HG03565 (cell line): Measurements from ENCODE around the gene AXIN1.
A peak's percentile ranks its signal among the peaks of the same experiment; 100 is the strongest.
"Not testable (repeated sequence)": the region's sequence is repeated elsewhere in the genome, so short reads cannot be mapped to it uniquely, and the experiment has no call there.

Experiments
- ATAC-seq: cut with Tn5 transposase; IDR thresholded peaks from one replicate; pipeline ENCODE4 v1.9.1; 2021; ENCODE audit warnings: mild to moderate bottlenecking, moderate library complexity; ENCODE audit not compliant: unreplicated experiment

AXIN1 gene

GRCh38 chr16:381012-381788 lies 28.7 kb upstream of the AXIN1 start:
- ATAC-seq: no peak

DNA sequence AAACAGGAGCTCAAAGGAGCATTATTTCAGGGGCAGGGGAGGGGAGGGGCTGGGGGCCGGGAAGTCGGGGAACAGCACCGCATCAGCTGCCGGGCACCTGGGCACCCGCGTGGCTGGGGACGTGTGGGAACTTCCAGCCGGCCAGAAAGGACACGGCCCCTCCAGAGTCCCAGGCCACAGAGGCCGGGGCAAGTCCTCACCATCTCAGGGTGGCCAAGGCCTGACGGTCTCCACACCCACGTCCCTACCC lies 28.2 kb upstream of the AXIN1 start:
- no peak for ATAC-seq

DNA sequence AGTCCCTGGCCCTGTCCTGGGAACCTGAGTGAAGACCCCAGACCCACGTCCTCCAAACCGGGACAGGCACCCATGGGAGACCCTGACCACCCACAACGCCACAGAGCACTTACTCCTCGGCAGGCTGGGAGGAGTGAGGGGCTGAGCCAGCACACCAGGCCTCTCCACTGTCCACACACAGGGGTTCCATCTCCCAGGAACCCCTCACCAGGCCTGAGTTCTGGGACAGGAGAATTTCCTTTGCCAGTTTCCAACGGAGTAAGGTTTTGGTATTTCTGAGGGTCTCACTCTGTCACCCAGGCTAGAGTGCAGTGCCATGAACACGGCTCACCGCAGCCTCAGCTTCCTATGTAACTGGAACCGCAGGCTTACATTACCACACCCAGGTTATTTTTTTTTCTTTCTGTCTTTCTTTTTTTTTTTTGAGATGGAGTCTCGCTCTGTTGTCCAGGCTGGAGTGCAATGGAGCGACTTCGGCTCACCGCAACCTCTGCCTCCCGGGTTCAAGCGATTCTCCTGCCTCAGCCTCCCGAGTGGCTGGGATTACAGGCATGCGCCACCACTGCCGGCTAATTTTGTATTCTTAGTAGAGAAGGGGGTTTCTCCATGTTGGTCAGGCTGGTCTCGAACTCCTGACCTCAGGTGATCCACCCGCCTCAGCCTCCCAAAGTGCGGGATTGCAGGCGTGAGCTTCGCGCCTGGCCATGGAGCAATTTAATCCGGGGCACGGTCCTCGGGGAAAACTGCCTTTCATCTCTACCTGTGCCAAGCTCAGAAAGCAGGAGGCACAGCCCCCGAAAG lies 27.6 kb upstream of the AXIN1 start:
- ATAC-seq: no peak

GRCh38 chr16:379183-379960 lies 26.8 kb upstream of the AXIN1 start:
- no peak for ATAC-seq

DNA sequence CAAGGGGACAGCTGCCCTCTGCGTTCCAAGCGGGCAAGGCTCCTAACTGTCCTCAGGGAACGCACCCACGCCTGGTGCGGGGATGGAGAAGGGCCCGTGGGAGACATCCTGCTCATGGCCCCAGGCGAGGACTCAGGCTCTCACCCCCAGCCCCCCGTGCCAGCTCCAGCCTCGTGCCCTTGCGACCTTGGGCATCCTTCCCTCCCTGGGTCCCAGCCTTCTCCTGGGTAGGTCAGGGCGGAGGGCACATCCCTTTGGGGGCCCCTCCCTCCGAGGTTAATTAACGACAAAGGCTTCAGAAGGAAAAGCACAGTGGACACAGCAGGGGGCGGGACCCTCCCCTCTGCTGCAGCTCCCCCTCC lies 26.3 kb upstream of the AXIN1 start:
- no peak for ATAC-seq

GRCh38 chr16:378113-378820 lies 25.7 kb upstream of the AXIN1 start:
- ATAC-seq: not testable (repeated sequence)

- ATAC-seq: no peak
Observed at GRCh38 chr16:377419-377951, 25.0 kb upstream of the AXIN1 start.

DNA sequence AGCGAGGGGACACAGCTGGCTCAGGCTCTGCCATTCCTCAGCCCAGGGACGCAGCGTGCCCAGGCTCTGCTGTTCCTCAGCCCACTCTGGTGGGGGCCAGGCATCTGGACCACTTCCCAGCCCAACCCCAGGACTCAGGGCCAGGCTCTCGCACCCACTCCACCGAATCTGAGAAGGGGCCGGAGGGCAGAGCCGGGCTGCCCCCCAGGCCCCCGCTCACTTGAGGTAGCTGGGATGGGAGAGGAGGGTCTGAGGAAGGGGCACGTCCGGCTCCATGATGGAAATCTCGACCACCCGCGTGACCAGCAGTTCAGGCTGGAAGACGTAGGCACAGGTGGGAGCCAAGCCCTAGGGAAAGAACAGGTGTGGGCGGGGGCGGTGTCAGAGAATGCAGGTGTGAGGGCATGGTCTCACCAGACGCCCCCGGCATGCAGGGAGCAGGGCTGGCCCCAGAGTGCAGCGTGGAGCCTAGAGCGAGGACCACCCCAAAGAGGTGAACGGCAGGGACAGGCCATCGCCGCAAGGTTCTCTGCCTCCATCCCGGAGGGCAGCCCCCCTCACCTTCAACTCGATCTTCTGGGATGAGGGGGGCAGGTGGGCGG lies 24.4 kb upstream of the AXIN1 start:
- no peak for ATAC-seq

DNA sequence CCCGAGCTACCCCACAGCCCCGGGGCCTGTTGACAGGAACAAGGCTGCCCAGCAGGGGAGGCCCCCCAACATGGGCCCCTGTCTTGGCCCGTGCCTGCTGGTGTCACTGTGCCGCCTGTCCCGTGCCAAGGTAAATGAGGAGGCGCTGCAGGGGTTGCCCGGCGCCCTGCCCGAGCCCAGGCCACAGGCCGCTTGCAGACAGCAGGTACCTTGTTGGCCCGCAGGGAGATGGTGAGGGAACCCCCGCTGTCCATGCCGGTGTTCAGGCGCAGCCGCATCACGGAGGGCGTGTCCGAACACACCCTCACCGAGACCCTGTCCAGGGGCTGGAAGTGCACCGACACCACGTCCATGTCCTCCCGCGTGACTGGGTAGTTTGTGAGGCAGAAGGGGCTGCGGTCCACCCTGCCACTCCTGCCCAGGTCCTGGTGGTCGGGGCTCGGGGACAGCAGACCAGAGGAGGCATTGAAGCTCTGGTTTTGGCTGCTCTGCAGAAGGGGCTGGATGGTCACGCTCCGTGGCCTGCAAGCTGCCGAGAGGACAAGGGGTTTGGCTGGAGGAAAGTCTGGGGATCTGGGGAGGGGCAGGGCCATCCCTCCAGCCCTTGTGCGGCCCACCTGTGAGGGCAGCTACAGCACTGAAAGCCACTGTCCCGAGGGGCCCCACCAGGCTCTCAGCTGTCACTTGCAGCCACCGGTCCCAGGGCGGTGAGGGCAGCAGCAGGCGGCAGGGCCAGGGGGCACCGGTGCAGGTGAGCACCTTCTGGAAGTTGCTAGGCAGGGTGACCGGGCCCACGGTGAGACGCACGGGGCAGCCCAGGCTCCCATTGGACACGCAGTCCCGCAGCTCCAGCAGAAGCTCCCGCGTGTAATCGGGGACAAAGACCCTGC lies 23.6 kb upstream of the AXIN1 start:
- ATAC-seq: no peak

- ATAC-seq: no peak
Observed at GRCh38 chr16:375212-375611, 22.7 kb upstream of the AXIN1 start.

- ATAC-seq: no peak
Observed at GRCh38 chr16:374616-374926, 22.0 kb upstream of the AXIN1 start.

- ATAC-seq: no peak
Observed at GRCh38 chr16:373848-374615, 21.5 kb upstream of the AXIN1 start.

- ATAC-seq: no peak
Observed at GRCh38 chr16:373020-373598, 20.6 kb upstream of the AXIN1 start.

GRCh38 chr16:372302-372983 lies 19.9 kb upstream of the AXIN1 start:
- ATAC-seq: no peak

- no peak for ATAC-seq
Observed at GRCh38 chr16:371515-372301, 19.2 kb upstream of the AXIN1 start.

- ATAC-seq: no peak
Observed at GRCh38 chr16:370979-371514, 18.5 kb upstream of the AXIN1 start.

DNA sequence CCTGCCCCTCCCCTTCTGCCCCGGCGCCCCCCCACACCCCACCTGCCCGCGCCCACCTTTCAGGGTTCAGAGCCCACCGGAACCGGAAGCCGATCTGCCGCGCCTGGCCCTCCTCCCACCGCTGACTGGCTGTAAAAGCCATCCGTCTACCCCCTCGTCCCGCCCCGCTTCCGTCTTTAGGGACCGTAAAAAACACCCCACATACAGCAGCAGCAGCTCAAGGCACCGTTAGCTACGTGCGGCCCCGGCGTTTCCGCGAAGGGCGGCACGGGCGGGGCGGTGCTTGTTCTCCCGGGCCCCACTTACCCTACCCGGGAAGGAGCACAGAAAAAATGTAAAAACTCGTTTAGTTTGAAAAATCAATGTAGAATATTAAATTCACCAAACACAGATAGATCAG lies 17.9 kb upstream of the AXIN1 start, which contains the start of gene MRPL28:
Gene MRPL28, minus strand, starts transcription at position 96 of the 400 bp plus-strand sequence. CDS start 320 bp downstream, outside the sequence.
- ATAC-seq: peak; percentile 47
